DND-41 (cell line): ENCODE results near the gene KDSR.

ENCODE experiments used
- ATAC-seq: fragments of 200-7000 bp; cut with Tn5 transposase; 3 replicates; pipeline ENCODE4 v1.9.1; 2021; ENCODE audit warnings: low read depth; ENCODE audit not compliant: insufficient read depth
- DNase-seq: peaks from one replicate; pipeline ENCODE4 v3.0.0-alpha.2; 2020
- H2AFZ ChIP-seq: 2 replicates; pipeline ENCODE4 v1.6.0; 2012; ENCODE audit warnings: low read depth, low read length
- H3K27ac ChIP-seq: 2 replicates; pipeline ENCODE4 v1.5.1; 2012; ENCODE audit warnings: low read length, inconsistent platforms
- H3K27me3 ChIP-seq: fragments of 200-600 bp; sonication (generic); 2 replicates; pipeline ENCODE4 v1.6.0; 2012; ENCODE audit warnings: low read length, mild to moderate bottlenecking, inconsistent platforms; ENCODE audit not compliant: insufficient read depth, poor library complexity
- H3K36me3 ChIP-seq: 2 replicates; pipeline ENCODE4 v1.5.1; 2012; ENCODE audit warnings: low read length, inconsistent platforms; ENCODE audit not compliant: insufficient read depth
- H3K4me1 ChIP-seq: 2 replicates; pipeline ENCODE4 v1.5.1; 2012; ENCODE audit warnings: mild to moderate bottlenecking, low read length; ENCODE audit not compliant: insufficient read depth
- H3K4me2 ChIP-seq: 2 replicates; pipeline ENCODE4 v1.6.0; 2012; ENCODE audit warnings: mild to moderate bottlenecking, moderate library complexity, low read length, inconsistent platforms; ENCODE audit not compliant: insufficient read depth
- H3K4me3 ChIP-seq, 2 experiments: fragments of 200-600 bp in 1 of 2; shearing (Covaris generic) in 1 of 2; 2 replicates each; pipeline ENCODE4 v1.5.1; 2012 to 2016; ENCODE audit warnings: inconsistent platforms in 2 of 2, low read length in 2 of 2, mild to moderate bottlenecking in 2 of 2, low read depth in 1 of 2, moderate library complexity in 1 of 2
- H3K79me2 ChIP-seq: 2 replicates; pipeline ENCODE4 v1.6.0; 2012; ENCODE audit warnings: low read length, inconsistent platforms; ENCODE audit not compliant: insufficient read depth
- H3K9ac ChIP-seq: 2 replicates; pipeline ENCODE4 v1.6.0; 2012; ENCODE audit warnings: low read depth, mild to moderate bottlenecking, inconsistent platforms, low read length, moderate library complexity
- H3K9me3 ChIP-seq: 2 replicates; pipeline ENCODE4 v1.5.1; 2012; ENCODE audit warnings: low read length, moderate library complexity, mild to moderate bottlenecking, inconsistent platforms; ENCODE audit not compliant: insufficient read depth, severe bottlenecking
- H4K20me1 ChIP-seq: 2 replicates; pipeline ENCODE4 v1.6.0; 2012; ENCODE audit warnings: low read length; ENCODE audit not compliant: insufficient read depth
- EZH2 ChIP-seq: IDR thresholded peaks from 3 replicates; pipeline ENCODE4 v1.6.1; 2012; ENCODE audit warnings: borderline replicate concordance, low read depth, mild to moderate bottlenecking, moderate library complexity, low read length, inconsistent platforms; ENCODE audit not compliant: severe bottlenecking
- TF ChIP-seq, protein P1 (sequence below): IDR thresholded peaks from 2 replicates; pipeline ENCODE4 v1.5.1; 2012; ENCODE audit warnings: borderline replicate concordance, low read length, moderate library complexity, mild to moderate bottlenecking; ENCODE audit not compliant: poor library complexity, severe bottlenecking; ENCODE audit errors: extremely low read depth

Gene KDSR

GRCh38 chr18:63346480-63347183 lies 20.4 kb downstream of the KDSR start:
- Histone ChIP-seq H2AFZ (no peak overlapping the region), H3K4me1 (no peaks in the 10 kb centered on the region), H3K4me2 (no peak overlapping the region), H3K27me3 (no peaks in the 10 kb centered on the region), H3K27ac (no peak overlapping the region), H4K20me1 (no peaks in the 10 kb centered on the region; the same call in 1 of the 2 replicates), H3K36me3 (peaks cover 81% of the 10 kb centered on the region), H3K79me2 (no peaks in the 10 kb centered on the region), H3K9me3 (no peaks in the 10 kb centered on the region), H3K4me3 (no peak overlapping the region), H3K9ac (no peak overlapping the region)
- ATAC-seq (no peak), DNase-seq (no peak)
- no peak for TF ChIP-seq EZH2
- TF ChIP-seq, protein P1, sequence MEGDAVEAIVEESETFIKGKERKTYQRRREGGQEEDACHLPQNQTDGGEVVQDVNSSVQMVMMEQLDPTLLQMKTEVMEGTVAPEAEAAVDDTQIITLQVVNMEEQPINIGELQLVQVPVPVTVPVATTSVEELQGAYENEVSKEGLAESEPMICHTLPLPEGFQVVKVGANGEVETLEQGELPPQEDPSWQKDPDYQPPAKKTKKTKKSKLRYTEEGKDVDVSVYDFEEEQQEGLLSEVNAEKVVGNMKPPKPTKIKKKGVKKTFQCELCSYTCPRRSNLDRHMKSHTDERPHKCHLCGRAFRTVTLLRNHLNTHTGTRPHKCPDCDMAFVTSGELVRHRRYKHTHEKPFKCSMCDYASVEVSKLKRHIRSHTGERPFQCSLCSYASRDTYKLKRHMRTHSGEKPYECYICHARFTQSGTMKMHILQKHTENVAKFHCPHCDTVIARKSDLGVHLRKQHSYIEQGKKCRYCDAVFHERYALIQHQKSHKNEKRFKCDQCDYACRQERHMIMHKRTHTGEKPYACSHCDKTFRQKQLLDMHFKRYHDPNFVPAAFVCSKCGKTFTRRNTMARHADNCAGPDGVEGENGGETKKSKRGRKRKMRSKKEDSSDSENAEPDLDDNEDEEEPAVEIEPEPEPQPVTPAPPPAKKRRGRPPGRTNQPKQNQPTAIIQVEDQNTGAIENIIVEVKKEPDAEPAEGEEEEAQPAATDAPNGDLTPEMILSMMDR: no peak

- H3K4me2 ChIP-seq: no peak overlapping the region
- H3K4me1 ChIP-seq: no peaks in the 10 kb centered on the region
- no peaks in the 10 kb centered on the region for H3K9me3 ChIP-seq
- H3K9ac ChIP-seq: no peak overlapping the region
- peaks cover 80% of the 10 kb centered on the region for H3K36me3 ChIP-seq
- no peak for TF ChIP-seq EZH2
- TF ChIP-seq, protein P1: no peak
- no peak overlapping the region for H2AFZ ChIP-seq
- no peak overlapping the region for H3K4me3 ChIP-seq
- no peaks in the 10 kb centered on the region for H3K79me2 ChIP-seq
- no peak overlapping the region for H3K27ac ChIP-seq
- no peaks in the 10 kb centered on the region for H3K27me3 ChIP-seq
- no peak for DNase-seq
- ATAC-seq: no peak
- H4K20me1 ChIP-seq: no peaks in the 10 kb centered on the region; the same call in 1 of the 2 replicates
Measured at GRCh38 chr18:63346031-63346430, 21.0 kb downstream of the KDSR start.

DNA sequence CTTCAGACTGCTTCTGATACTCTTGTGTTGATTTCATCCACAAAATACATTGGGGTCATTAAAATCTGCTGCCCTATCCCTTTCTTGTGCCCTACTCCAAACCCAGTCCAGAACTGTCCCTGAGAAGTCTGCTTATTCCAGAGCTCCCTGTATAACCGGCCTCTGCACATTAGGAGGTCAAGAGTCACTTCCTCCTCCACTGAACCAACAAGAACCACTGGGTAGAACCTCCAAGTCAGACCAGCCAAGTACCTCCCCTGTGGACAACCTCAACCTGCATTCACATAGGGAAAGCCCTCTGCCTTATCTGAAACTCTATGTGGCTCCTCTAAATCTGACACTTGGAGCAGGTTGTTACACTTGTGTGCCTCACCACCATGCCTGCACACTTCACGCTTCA lies 22.1 kb downstream of the KDSR start:
- no peak overlapping the region for H3K9ac ChIP-seq
- peaks cover 77% of the 10 kb centered on the region for H3K36me3 ChIP-seq
- ATAC-seq: no peak
- H3K4me3 ChIP-seq: no peak overlapping the region
- no peak for DNase-seq
- TF ChIP-seq, protein P1: no peak
- no peak overlapping the region for H3K27ac ChIP-seq
- no peaks in the 10 kb centered on the region; the same call in 1 of the 2 replicates for H4K20me1 ChIP-seq
- no peaks in the 10 kb centered on the region for H3K27me3 ChIP-seq
- no peaks in the 10 kb centered on the region for H3K4me1 ChIP-seq
- no peak overlapping the region for H3K4me2 ChIP-seq
- no peaks in the 10 kb centered on the region for H3K9me3 ChIP-seq
- no peak overlapping the region for H2AFZ ChIP-seq
- H3K79me2 ChIP-seq: no peaks in the 10 kb centered on the region
